Right lobe of liver (tissue), 4 donors: Measurements from ENCODE around the gene PHF5A.

Experiments used
- CTCF ChIP-seq, 4 donors: fragments of 200-600 bp in 3 of 4; fragments of 450-650 bp in 1 of 4; IDR thresholded peaks; one replicate each; pipeline versions ENCODE4 v1.5.1 to v1.8.0; 2016 to 2022; ENCODE audit warnings: antibody characterized with exemption in 4 of 4, mild to moderate bottlenecking in 2 of 4
- POLR2A ChIP-seq: fragments of 450-650 bp; IDR thresholded peaks from one replicate; pipeline ENCODE4 v1.6.1; 2017; ENCODE audit warnings: antibody characterized with exemption, mild to moderate bottlenecking
- donor health status: DM: no; HTN: no; CAD: no.
- donor health status: DM: no; HTN: no; CAD: no.
- donor health status: DM: no; HTN: yes; CAD: no.

- TF ChIP-seq CTCF (IDR thresholded peaks at IDR 0.05) (no peak), POLR2A (no peak)
Measured at GRCh38 chr22:41499624-41500280, 31.3 kb upstream of the PHF5A start.
